MM.1S (cell line): ENCODE data around the gene STK17A.

Experiments
- DNase-seq: peaks from one replicate; pipeline ENCODE4 v3.0.0-alpha.2; 2015
- H2AFZ ChIP-seq: fragments of 300-600 bp; sonication (generic); 2 replicates; pipeline ENCODE4 v1.6.0; 2016; ENCODE audit warnings: antibody characterized with exemption, low read length
- H3F3A ChIP-seq: fragments of 300-600 bp; sonication (generic); 2 replicates; pipeline ENCODE4 v1.6.1; 2016; ENCODE audit warnings: mild to moderate bottlenecking, antibody characterized with exemption, low read length, moderate library complexity, mixed read lengths; ENCODE audit not compliant: insufficient read depth
- H3K27ac ChIP-seq: fragments of 300-600 bp; sonication (generic); 2 replicates; pipeline ENCODE4 v1.5.1; 2016; ENCODE audit warnings: mild to moderate bottlenecking, low read length
- H3K27me3 ChIP-seq: fragments of 300-600 bp; sonication (generic); replicated peaks from 2 replicates; pipeline ENCODE4 v1.6.0; 2016; ENCODE audit warnings: low read length; ENCODE audit not compliant: insufficient read depth
- H3K36me3 ChIP-seq: fragments of 300-600 bp; sonication (generic); replicated peaks from 2 replicates; pipeline ENCODE4 v1.6.1; 2016; ENCODE audit warnings: mild to moderate bottlenecking, low read length, mixed read lengths; ENCODE audit not compliant: insufficient read depth
- H3K4me1 ChIP-seq: fragments of 300-600 bp; sonication (generic); 2 replicates; pipeline ENCODE4 v1.6.1; 2016; ENCODE audit warnings: low read length, mixed read lengths
- H3K4me2 ChIP-seq: fragments of 300-600 bp; sonication (generic); 2 replicates; pipeline ENCODE4 v1.6.0; 2016; ENCODE audit warnings: low read depth, low read length
- H3K4me3 ChIP-seq: fragments of 300-600 bp; sonication (generic); 2 replicates; pipeline ENCODE4 v1.5.1; 2016; ENCODE audit warnings: low read length, mixed read lengths
- H3K79me2 ChIP-seq: fragments of 300-600 bp; sonication (generic); 2 replicates; pipeline ENCODE4 v1.6.1; 2016; ENCODE audit warnings: mixed run types, low read length, mixed read lengths
- H3K9ac ChIP-seq: fragments of 300-600 bp; sonication (generic); 2 replicates; pipeline ENCODE4 v1.6.1; 2016; ENCODE audit warnings: low read length, mixed read lengths
- H3K9me2 ChIP-seq: fragments of 300-600 bp; sonication (generic); replicated peaks from 2 replicates; pipeline ENCODE4 v1.6.1; 2016; ENCODE audit warnings: mild to moderate bottlenecking, low read length, mixed read lengths; ENCODE audit not compliant: insufficient read depth
- H3K9me3 ChIP-seq: fragments of 300-600 bp; sonication (generic); replicated peaks from 2 replicates; pipeline ENCODE4 v1.6.1; 2016; ENCODE audit warnings: mild to moderate bottlenecking, low read length, mixed read lengths; ENCODE audit not compliant: insufficient read depth
- H4K20me1 ChIP-seq: fragments of 300-600 bp; sonication (generic); 2 replicates; pipeline ENCODE4 v1.6.1; 2016; ENCODE audit warnings: mild to moderate bottlenecking, low read length, moderate library complexity, mixed read lengths; ENCODE audit not compliant: insufficient read depth
- EZH2 ChIP-seq: fragments of 300-600 bp; sonication (generic); optimal IDR thresholded peaks from 2 replicates; pipeline ENCODE3; 2017; ENCODE audit warnings: low read depth, mild to moderate bottlenecking, antibody characterized with exemption, low read length, mixed read lengths
- EZH2phosphoT487 ChIP-seq: fragments of 300-600 bp; sonication (generic); IDR thresholded peaks from 2 replicates; pipeline ENCODE4 v1.6.1; 2018; ENCODE audit warnings: antibody characterized with exemption, low read length
- TF ChIP-seq, protein P1 (sequence below): fragments of 300-600 bp; sonication (generic); IDR thresholded peaks from 2 replicates; pipeline ENCODE4 v1.5.1; 2016; ENCODE audit warnings: antibody characterized with exemption, low read length, mixed read lengths

Gene STK17A

GRCh38 chr7:43588477-43589132 lies 5.7 kb downstream of the STK17A start:
- H3K36me3 ChIP-seq = no peaks in the 10 kb centered on the region
- no peak overlapping the region for H3K27ac ChIP-seq
- DNase-seq = no peak
- TF ChIP-seq, protein P1, sequence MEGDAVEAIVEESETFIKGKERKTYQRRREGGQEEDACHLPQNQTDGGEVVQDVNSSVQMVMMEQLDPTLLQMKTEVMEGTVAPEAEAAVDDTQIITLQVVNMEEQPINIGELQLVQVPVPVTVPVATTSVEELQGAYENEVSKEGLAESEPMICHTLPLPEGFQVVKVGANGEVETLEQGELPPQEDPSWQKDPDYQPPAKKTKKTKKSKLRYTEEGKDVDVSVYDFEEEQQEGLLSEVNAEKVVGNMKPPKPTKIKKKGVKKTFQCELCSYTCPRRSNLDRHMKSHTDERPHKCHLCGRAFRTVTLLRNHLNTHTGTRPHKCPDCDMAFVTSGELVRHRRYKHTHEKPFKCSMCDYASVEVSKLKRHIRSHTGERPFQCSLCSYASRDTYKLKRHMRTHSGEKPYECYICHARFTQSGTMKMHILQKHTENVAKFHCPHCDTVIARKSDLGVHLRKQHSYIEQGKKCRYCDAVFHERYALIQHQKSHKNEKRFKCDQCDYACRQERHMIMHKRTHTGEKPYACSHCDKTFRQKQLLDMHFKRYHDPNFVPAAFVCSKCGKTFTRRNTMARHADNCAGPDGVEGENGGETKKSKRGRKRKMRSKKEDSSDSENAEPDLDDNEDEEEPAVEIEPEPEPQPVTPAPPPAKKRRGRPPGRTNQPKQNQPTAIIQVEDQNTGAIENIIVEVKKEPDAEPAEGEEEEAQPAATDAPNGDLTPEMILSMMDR = no peak
- TF ChIP-seq EZH2 (no peak), EZH2phosphoT487 (no peak)
- no peaks in the 10 kb centered on the region for H3K9me3 ChIP-seq
- no peaks in the 10 kb centered on the region for H4K20me1 ChIP-seq
- no peak overlapping the region for H3K9ac ChIP-seq
- no peak overlapping the region for H3K4me3 ChIP-seq
- peaks cover 39% of the 10 kb centered on the region for H3K4me1 ChIP-seq
- H3K4me2 ChIP-seq = no peak overlapping the region
- H3F3A ChIP-seq = peaks cover 26% of the 10 kb centered on the region
- peaks cover 99% of the 10 kb centered on the region for H3K79me2 ChIP-seq
- H3K27me3 ChIP-seq = no peaks in the 10 kb centered on the region
- no peak overlapping the region for H2AFZ ChIP-seq
- no peaks in the 10 kb centered on the region for H3K9me2 ChIP-seq

- Histone ChIP-seq H3K9me3 (no peaks in the 10 kb centered on the region), H3K4me2 (no peak overlapping the region), H3K27me3 (no peaks in the 10 kb centered on the region), H3K4me1 (peaks cover 40% of the 10 kb centered on the region), H3K79me2 (peaks cover 99% of the 10 kb centered on the region), H3K9me2 (no peaks in the 10 kb centered on the region), H3F3A (peaks cover 21% of the 10 kb centered on the region), H3K27ac (no peak overlapping the region), H3K4me3 (no peak overlapping the region), H3K36me3 (no peaks in the 10 kb centered on the region), H4K20me1 (peaks cover 2% of the 10 kb centered on the region; the same call in 1 of the 2 replicates), H2AFZ (no peak overlapping the region), H3K9ac (no peak overlapping the region)
- DNase-seq = no peak
- TF ChIP-seq, protein P1 = no peak
- TF ChIP-seq EZH2 (no peak), EZH2phosphoT487 (no peak)
Measured at GRCh38 chr7:43589133-43589478, 6.2 kb downstream of the STK17A start.

DNA sequence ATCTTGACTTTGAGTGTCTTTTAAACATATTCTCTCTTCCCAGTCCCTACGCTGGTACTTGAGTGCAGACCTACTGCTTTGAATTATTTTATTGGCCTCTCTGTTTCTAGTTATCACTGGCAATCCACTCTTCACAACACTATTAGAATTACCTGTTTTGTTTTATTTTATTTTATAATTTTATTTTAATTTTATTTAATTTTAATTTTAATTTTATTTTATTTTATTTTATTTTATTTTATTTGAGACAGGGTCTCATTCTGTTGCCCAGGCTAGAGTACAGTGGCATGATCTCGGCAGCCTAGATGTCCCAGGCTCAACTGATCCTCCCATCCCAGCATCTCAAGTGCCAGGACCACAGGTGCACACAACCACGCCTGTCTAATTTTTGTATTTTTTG lies 6.8 kb downstream of the STK17A start:
- Histone ChIP-seq H3K79me2 (peaks cover 99% of the 10 kb centered on the region), H3F3A (peaks cover 17% of the 10 kb centered on the region), H3K9me2 (no peaks in the 10 kb centered on the region), H3K4me3 (no peak overlapping the region), H3K27ac (no peak overlapping the region), H3K9me3 (no peaks in the 10 kb centered on the region), H2AFZ (no peak overlapping the region), H3K4me1 (peaks cover 47% of the 10 kb centered on the region), H4K20me1 (peaks cover 6% of the 10 kb centered on the region; the same call in 1 of the 2 replicates), H3K9ac (no peak overlapping the region), H3K36me3 (no peaks in the 10 kb centered on the region), H3K4me2 (no peak overlapping the region), H3K27me3 (no peaks in the 10 kb centered on the region)
- TF ChIP-seq, protein P1 = no peak
- TF ChIP-seq EZH2 = no peak
- TF ChIP-seq EZH2phosphoT487 = no peak
- no peak for DNase-seq
